ENCODE measurements around the gene GLOD4. TPM values are rescaled to one million over a fixed set of nuclear protein-coding genes. Genes with fewer than 3 reads are reported as not detected.
"Not testable (repeated sequence)": the region's sequence is repeated elsewhere in the genome, so short reads cannot be mapped to it uniquely, and the experiment has no call there.

Gene GLOD4, protein sequence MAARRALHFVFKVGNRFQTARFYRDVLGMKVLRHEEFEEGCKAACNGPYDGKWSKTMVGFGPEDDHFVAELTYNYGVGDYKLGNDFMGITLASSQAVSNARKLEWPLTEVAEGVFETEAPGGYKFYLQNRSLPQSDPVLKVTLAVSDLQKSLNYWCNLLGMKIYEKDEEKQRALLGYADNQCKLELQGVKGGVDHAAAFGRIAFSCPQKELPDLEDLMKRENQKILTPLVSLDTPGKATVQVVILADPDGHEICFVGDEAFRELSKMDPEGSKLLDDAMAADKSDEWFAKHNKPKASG
- total RNA-seq, result 10 to 100 TPM; 32.4 to 42.9 (median 36.1) TPM
- 23.6 TPM for polyA plus RNA-seq
- long read RNA-seq, donor 1, transcript GLOD4-202 (9 exons, 2,059 nt), result major isoform, 61 of 72 reads
- long read RNA-seq, donor 1, partial matches to known transcripts, result 4 of 72 reads
- long read RNA-seq, donor 1, other reads (novel, unspliced or antisense), result 7 of 72 reads
- long read RNA-seq, donor 2, transcript GLOD4-202 (9 exons, 2,059 nt), result major isoform, 21 of 28 reads
- long read RNA-seq, donor 2, partial matches to known transcripts, result 3 of 28 reads
- long read RNA-seq, donor 2, other reads (novel, unspliced or antisense), result 4 of 28 reads
- long read RNA-seq, donor 3, transcript GLOD4-202 (9 exons, 2,059 nt), result major isoform, 138 of 151 reads
- long read RNA-seq, donor 3, partial matches to known transcripts, result 4 of 151 reads
- long read RNA-seq, donor 3, other reads (novel, unspliced or antisense), result 6 of 151 reads
- long read RNA-seq, donor 4, transcript GLOD4-202 (9 exons, 2,059 nt), result major isoform, 33 of 35 reads
- long read RNA-seq, donor 4, partial matches to known transcripts, result 0 of 35 reads
- long read RNA-seq, donor 4, other reads (novel, unspliced or antisense), result 1 of 35 reads

DNA sequence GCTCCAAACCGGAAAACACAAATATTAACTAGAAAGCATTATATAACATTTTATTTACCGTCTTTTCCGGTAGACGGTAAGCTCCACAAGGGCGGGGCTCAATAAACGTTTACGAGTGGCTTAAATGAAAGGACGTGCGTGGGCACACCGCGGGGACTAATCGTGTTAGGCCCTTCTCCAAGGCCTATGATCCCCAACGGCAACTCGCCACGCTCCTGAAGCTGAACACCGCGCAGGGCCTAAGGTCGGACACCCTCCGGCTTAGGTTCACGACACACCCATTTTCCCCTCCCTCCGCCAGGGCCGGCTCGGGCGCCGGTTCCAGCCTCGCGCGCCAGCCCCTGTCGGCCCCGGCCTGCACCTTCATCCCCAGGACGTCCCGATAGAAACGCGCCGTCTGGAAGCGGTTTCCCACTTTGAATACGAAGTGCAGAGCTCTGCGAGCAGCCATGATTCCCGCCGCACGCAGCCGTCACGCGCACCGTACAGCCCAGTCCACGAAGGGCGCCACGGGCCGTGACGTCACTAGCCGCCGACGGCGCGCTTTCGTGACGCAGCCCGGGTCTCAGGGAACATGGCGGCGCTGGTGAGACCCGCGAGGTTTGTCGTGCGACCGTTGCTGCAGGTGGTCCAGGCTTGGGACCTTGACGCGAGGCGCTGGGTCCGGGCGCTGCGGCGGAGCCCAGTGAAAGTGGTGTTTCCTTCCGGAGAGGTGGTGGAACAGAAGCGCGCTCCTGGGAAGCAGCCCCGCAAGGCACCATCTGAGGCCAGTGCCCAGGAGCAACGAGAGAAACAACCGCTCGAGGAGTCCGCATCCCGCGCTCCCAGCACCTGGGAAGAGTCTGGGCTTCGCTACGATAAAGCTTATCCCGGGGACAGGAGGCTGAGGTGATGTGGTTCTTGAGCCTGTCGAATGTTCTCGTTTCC, at the start of gene GLOD4, which contains the start of gene MRM3:
TSS of gene GLOD4 (minus strand) at position 476 of the 927 bp plus-strand sequence. CDS start at position 451, 25 bp downstream.
TSS of gene MRM3 (plus strand) at position 549 of the 927 bp plus-strand sequence. CDS start at position 575, 26 bp downstream.
- Histone ChIP-seq H3K27me3 (ENCODE audit: control insufficient read depth, insufficient read depth) (no peaks in the 10 kb centered on the region), H3K4me1 (ENCODE audit: control insufficient read depth, insufficient read depth, low read length) (peaks cover 4% of the 10 kb centered on the region), H3K27ac (ENCODE audit: low read length) (peak within 1 kb of the TSS; percentile 61), H3K9me3 (ENCODE audit: control insufficient read depth, low read length) (no peaks in the 10 kb centered on the region), H3K4me3 (ENCODE audit: low read length) (peak within 1 kb of the TSS; percentile 62)
- DNase-seq (peak; percentile 91 to 99 (median 97)), ATAC-seq (peak; percentile 98)
- WGBS, result under 1% methylated on average over 87 of the region's 87 CpGs
- intact Hi-C loops (cut with DNase I), result loop anchor here in 1 of 4 donors (5.0 kb wide), 1 partner anchor 215 kb away; the partner anchor contains the start of gene TIMM22

DNA sequence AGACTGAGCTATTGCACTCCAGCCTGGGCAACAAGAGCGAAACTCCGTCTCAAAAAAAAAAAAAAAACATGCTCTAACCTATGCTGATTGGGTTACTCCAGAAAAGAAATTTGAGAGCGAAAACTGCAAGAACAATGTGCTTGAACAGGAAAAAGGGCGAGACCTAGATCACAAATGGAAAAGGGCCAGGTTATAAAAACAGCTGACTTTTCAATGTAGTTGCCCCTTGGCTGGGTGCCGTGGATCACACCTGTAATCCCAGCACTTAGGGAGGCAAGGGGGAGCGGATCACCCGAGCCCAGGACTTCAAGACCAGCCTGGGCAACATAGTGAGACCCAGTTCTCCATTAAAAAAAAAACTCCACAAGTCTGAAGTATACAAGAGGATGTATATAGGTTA, 48.9 kb upstream of the GLOD4 start:
- 83% methylated on average over 7 of the region's 7 CpGs for WGBS
- Histone ChIP-seq H3K9me3 (ENCODE audit: control insufficient read depth, low read length) (no peaks in the 10 kb centered on the region), H3K4me3 (ENCODE audit: low read length) (no peak overlapping the region), H3K4me1 (ENCODE audit: control insufficient read depth, insufficient read depth, low read length) (no peaks in the 10 kb centered on the region), H3K27ac (ENCODE audit: low read length) (no peak overlapping the region), H3K27me3 (ENCODE audit: control insufficient read depth, insufficient read depth) (no peaks in the 10 kb centered on the region)
- ATAC-seq (no peak), DNase-seq (no peak)
- intact Hi-C loops (cut with DNase I), result no loop called here

DNA sequence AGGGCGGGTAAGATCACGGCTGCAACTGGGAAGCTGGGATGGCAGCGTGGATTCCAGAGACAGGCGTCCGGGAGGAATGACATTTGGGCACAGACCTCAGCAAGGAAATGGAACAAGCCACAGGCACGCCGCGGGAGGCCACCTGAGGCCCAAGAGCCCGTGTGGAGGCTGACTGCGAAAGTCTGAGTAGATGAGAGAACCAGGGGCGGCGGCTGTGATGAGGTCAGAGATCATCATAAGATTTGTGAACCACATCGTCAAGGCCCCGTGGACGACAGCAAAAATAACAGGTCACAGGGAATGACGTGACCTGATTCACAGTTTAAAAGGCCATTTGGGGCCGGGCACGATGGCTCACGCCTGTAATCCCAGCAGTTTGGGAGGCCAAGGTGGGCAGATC, 48.3 kb upstream of the GLOD4 start:
- no peak for DNase-seq
- Histone ChIP-seq H3K4me1 (ENCODE audit: control insufficient read depth, insufficient read depth, low read length) (no peaks in the 10 kb centered on the region), H3K4me3 (ENCODE audit: low read length) (no peak overlapping the region), H3K27ac (ENCODE audit: low read length) (no peak overlapping the region), H3K27me3 (ENCODE audit: control insufficient read depth, insufficient read depth) (no peaks in the 10 kb centered on the region), H3K9me3 (ENCODE audit: control insufficient read depth, low read length) (no peaks in the 10 kb centered on the region)
- ATAC-seq, result no peak
- intact Hi-C loops (cut with DNase I), result no loop called here
- 80% methylated on average over 19 of the region's 19 CpGs for WGBS

DNA sequence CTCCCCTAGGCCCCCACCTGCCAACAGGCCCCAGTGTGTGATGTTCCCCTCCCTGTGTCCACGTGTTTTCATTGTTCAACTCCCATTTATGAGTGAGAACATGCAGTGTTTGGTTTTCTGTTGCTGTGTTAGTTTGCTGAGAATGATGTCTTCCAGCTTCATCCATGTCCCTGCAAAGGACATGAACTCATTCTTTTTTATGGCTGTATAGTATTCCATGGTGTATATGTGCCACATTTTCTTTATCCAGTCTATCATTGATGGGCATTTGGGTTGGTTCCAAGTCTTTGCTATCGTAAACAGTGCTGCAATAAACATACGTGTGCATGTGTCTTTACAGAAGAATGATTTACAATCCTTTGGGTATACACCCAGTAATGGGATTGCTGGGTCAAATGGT, 47.5 kb upstream of the GLOD4 start:
- ATAC-seq; H3K4me3 ChIP-seq (ENCODE audit: low read length); H3K9me3 ChIP-seq (ENCODE audit: control insufficient read depth, low read length); DNase-seq; H3K27me3 ChIP-seq (ENCODE audit: control insufficient read depth, insufficient read depth); H3K4me1 ChIP-seq (ENCODE audit: control insufficient read depth, insufficient read depth, low read length); intact Hi-C loops (cut with DNase I); H3K27ac ChIP-seq (ENCODE audit: low read length): not testable (repeated sequence)
- 95% methylated on average over 3 of the region's 3 CpGs for WGBS

DNA sequence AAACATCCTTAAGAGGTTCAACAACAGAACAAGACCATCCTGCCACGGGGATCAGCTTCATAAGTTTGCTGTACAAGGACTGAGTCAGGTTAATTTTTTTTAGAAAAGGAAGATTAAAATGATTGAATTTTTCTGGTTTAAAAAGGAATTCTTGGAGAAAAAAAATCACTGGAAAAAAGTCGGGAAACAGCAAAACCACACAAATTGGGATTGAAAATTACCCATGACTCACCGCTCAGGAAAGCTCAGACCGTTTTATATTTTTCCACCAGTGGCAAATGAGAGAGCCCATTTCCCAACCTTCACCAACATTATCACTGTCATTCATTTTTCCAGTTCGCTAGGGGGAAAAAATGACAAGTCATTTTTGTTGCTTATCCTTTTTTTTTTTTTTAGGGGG, 46.7 kb upstream of the GLOD4 start:
- WGBS, result 89% methylated on average over 5 of the region's 5 CpGs
- Histone ChIP-seq H3K4me3 (ENCODE audit: low read length) (no peak overlapping the region), H3K27me3 (ENCODE audit: control insufficient read depth, insufficient read depth) (no peaks in the 10 kb centered on the region), H3K4me1 (ENCODE audit: control insufficient read depth, insufficient read depth, low read length) (no peaks in the 10 kb centered on the region), H3K27ac (ENCODE audit: low read length) (no peak overlapping the region), H3K9me3 (ENCODE audit: control insufficient read depth, low read length) (no peaks in the 10 kb centered on the region)
- DNase-seq (no peak), ATAC-seq (no peak)
- intact Hi-C loops (cut with DNase I), result no loop called here

DNA sequence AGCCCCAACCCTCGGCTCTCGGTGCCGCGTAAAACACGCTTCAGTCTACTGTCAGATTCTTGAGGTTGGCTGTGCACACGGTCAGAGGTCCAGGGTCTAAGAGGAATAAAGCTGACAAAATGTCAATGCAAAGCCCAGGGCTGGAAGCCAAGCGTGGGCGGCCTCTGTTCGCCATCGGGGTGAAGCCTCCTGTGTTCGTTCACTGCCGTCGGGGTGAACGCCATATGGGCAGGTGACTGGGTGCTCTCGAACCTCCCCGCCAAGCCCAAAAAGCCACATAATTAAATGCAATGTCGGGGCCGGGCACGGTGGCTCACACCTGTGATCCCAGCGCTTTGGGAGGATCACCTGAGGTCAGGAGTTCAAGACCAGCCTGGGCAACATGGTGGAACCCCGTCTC, 44.7 kb upstream of the GLOD4 start:
- H3K9me3 ChIP-seq (ENCODE audit: control insufficient read depth, low read length), result no peaks in the 10 kb centered on the region
- 93% methylated on average over 21 of the region's 21 CpGs for WGBS
- intact Hi-C loops (cut with DNase I), result no loop called here
- H3K4me1 ChIP-seq (ENCODE audit: control insufficient read depth, insufficient read depth, low read length), result no peaks in the 10 kb centered on the region
- peak in 1 of 3 donors; percentile 49 for DNase-seq
- H3K4me3 ChIP-seq (ENCODE audit: low read length), result no peak overlapping the region
- H3K27me3 ChIP-seq (ENCODE audit: control insufficient read depth, insufficient read depth), result no peaks in the 10 kb centered on the region
- no peak overlapping the region for H3K27ac ChIP-seq (ENCODE audit: low read length)
- ATAC-seq, result no peak

DNA sequence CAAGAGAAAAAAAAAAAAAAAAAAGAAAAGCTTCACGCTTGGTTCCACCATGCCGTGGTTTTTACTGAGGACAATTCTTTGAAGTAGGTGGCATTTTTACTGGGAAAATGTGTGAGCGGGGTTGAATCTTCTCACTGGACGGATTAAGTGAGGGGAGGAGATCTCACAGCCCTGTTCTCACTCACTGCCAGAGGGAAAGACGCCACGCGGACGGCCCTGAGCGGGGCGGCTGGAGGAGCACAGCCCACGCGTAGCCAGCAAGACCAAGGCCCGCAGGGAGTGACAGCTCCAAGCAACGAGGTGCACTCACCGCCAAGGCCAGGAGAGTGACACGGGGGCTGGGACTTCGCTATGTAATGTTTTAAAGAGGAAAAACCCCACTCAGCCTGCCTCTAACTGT, 43.1 kb upstream of the GLOD4 start:
- Histone ChIP-seq H3K9me3 (ENCODE audit: control insufficient read depth, low read length) (no peaks in the 10 kb centered on the region), H3K4me1 (ENCODE audit: control insufficient read depth, insufficient read depth, low read length) (no peaks in the 10 kb centered on the region), H3K4me3 (ENCODE audit: low read length) (no peak overlapping the region), H3K27me3 (ENCODE audit: control insufficient read depth, insufficient read depth) (no peaks in the 10 kb centered on the region), H3K27ac (ENCODE audit: low read length) (no peak overlapping the region)
- DNase-seq, result peak in 1 of 3 donors; percentile 16
- ATAC-seq, result peak in 1 of 2 donors; percentile 46
- intact Hi-C loops (cut with DNase I), result no loop called here
- WGBS, result 78% methylated on average over 17 of the region's 17 CpGs

DNA sequence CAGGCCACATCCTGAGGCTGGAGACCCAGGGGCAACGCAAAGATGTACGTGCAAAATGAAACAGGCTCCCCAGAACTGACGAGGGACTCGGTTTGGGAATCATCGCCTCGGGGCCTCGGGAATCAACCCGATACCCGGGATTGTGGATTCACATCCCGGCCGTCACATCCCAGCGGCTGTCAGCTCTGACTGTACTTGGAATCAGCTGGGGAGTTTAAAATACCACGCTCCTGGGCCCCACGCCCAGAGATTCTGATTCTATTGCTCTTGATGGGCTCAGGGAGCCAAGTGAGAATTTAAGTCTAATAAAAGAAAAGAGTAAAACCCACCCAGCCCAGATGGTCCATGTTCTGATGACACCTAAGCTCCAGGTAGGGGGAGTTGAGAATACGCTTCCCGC, 42.3 kb upstream of the GLOD4 start:
- no peak overlapping the region for H3K27ac ChIP-seq (ENCODE audit: low read length)
- WGBS, result 89% methylated on average over 16 of the region's 16 CpGs
- intact Hi-C loops (cut with DNase I), result no loop called here

DNA sequence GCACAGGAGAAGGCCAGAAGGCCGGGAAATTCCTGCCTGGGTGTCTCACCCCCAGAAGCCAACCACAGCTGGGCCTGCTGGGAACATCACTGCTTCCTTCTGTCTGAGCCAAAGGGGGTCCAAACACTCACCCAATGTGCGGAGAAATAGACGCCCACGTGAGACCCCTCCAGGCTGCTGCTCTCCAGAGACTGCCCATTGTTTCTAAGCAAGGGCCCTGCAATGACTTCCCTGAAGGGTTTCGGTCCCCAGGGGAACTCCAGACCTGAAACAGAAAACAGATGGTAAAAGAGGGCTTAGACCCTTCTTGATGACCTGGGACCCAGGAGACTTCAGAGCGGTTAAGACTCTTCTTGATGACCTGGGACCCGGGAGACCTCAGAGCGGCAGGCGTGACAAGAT, 41.4 kb upstream of the GLOD4 start:
- Histone ChIP-seq H3K4me3 (ENCODE audit: low read length) (no peak overlapping the region), H3K4me1 (ENCODE audit: control insufficient read depth, insufficient read depth, low read length) (no peaks in the 10 kb centered on the region), H3K9me3 (ENCODE audit: control insufficient read depth, low read length) (no peaks in the 10 kb centered on the region), H3K27me3 (ENCODE audit: control insufficient read depth, insufficient read depth) (no peaks in the 10 kb centered on the region), H3K27ac (ENCODE audit: low read length) (no peak overlapping the region)
- intact Hi-C loops (cut with DNase I), result no loop called here
- no peak for ATAC-seq
- DNase-seq, result peak in 1 of 3 donors; percentile 30
- WGBS, result 87% methylated on average over 9 of the region's 9 CpGs

More for the DNA sequence above, 42.3 kb upstream of the GLOD4 start:
- DNase-seq (peak in 1 of 3 donors; percentile 50), ATAC-seq (no peak)
- Histone ChIP-seq H3K27me3 (ENCODE audit: control insufficient read depth, insufficient read depth) (no peaks in the 10 kb centered on the region), H3K4me1 (ENCODE audit: control insufficient read depth, insufficient read depth, low read length) (no peaks in the 10 kb centered on the region), H3K9me3 (ENCODE audit: control insufficient read depth, low read length) (no peaks in the 10 kb centered on the region), H3K4me3 (ENCODE audit: low read length) (no peak overlapping the region)

DNA sequence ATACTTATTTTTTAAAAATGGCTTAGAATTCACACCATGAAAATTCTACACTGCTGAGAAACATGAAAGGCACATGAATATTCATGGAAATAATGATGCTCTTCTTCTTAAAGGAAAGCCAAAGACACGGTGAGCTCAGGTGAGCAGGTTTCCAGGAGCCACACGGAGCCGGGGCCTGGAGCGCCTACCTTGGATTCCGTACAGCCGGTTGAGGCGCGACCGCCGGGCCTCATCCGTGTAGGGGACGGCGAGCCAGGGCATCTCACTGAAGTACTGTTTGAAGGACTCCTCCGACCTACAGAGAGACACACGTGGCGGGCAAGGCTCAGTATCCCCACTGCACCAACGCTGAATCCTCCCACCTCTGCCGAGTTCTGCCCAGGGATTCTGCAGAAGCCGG, 37.2 kb upstream of the GLOD4 start:
- no peaks in the 10 kb centered on the region for H3K9me3 ChIP-seq (ENCODE audit: control insufficient read depth, low read length)
- no peaks in the 10 kb centered on the region for H3K4me1 ChIP-seq (ENCODE audit: control insufficient read depth, insufficient read depth, low read length)
- ATAC-seq (no peak), DNase-seq (no peak)
- 97% methylated on average over 19 of the region's 19 CpGs for WGBS
- no peaks in the 10 kb centered on the region for H3K27me3 ChIP-seq (ENCODE audit: control insufficient read depth, insufficient read depth)
- H3K4me3 ChIP-seq (ENCODE audit: low read length), result no peak overlapping the region
- intact Hi-C loops (cut with DNase I), result no loop called here
- no peak overlapping the region for H3K27ac ChIP-seq (ENCODE audit: low read length)
